Adipocyte (in vitro differentiated cells): ENCODE measurements around the gene C9orf153.

ENCODE experiments used
- DNase-seq: peaks from one replicate; pipeline ENCODE4 v3.0.0-alpha.2; 2015; ENCODE audit warnings: low read depth
- H3K27me3 ChIP-seq: replicated peaks from 2 replicates; pipeline ENCODE4 v1.7.0; 2013; ENCODE audit warnings: mild to moderate bottlenecking, low read length, moderate library complexity; ENCODE audit not compliant: control insufficient read depth, insufficient read depth
- H3K36me3 ChIP-seq: 2 replicates; pipeline ENCODE4 v1.7.0; 2013; ENCODE audit warnings: low read length, mild to moderate bottlenecking, moderate library complexity; ENCODE audit not compliant: control insufficient read depth, insufficient read depth, severe bottlenecking
- H3K4me1 ChIP-seq: 2 replicates; pipeline ENCODE4 v1.7.0; 2013; ENCODE audit warnings: mild to moderate bottlenecking, low read length, moderate library complexity; ENCODE audit not compliant: control insufficient read depth, insufficient read depth
- H3K4me3 ChIP-seq: 2 replicates; pipeline ENCODE4 v1.7.0; 2013; ENCODE audit warnings: mild to moderate bottlenecking, low read length, moderate library complexity
- H3K9ac ChIP-seq: 2 replicates; pipeline ENCODE4 v1.7.0; 2013; ENCODE audit warnings: mild to moderate bottlenecking, low read length, moderate library complexity
- H3K9me3 ChIP-seq: 2 replicates; pipeline ENCODE4 v1.7.0; 2013; ENCODE audit warnings: mild to moderate bottlenecking, low read length, moderate library complexity; ENCODE audit not compliant: control insufficient read depth

The C9orf153 gene

DNA sequence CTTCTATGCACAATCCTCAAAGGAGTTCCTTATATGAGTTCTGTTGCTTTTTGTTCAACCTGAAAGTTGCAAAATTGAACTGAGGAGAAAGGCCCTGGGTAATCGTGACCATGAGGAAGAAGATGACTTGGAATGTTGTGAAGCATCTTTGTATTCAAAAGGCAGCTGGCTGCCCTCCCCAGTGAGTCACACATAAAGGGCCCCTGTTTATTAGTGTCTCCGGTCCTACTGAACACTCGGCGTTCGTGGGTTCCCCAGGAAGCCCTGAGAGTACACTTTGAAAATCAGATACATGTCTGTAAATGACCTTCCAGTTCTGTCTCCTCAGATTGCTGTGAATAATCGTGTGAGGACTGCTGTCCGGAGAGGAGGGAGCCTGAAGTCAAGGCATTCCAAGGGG, 73.6 kb downstream of the C9orf153 start:
- Histone ChIP-seq H3K4me1 (no peaks in the 10 kb centered on the region), H3K9me3 (peaks cover 3% of the 10 kb centered on the region), H3K36me3 (no peaks in the 10 kb centered on the region), H3K9ac (no peak overlapping the region), H3K4me3 (no peak overlapping the region), H3K27me3 (no peaks in the 10 kb centered on the region)
- peak; percentile 7 for DNase-seq

DNA sequence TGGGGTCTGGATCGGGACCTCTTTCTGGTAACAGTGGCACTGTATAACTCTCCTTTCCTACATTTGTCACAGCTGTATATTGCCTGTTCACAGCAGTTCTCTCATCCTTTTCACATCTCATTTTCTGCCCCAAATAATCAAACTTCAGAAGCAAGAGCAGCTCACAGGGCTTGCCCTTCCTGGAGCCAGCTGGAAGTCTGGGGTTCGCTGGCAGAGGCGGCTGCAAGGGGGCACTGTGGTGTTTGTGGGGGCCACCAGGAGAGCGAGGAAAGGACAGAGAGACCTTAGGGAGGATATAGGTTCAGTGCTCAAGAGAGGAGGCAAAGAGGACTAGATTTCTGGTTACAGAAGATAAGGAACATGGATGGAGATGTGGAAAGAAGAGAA, 75.3 kb downstream of the C9orf153 start:
- peaks cover 3% of the 10 kb centered on the region for H3K9me3 ChIP-seq
- no peaks in the 10 kb centered on the region for H3K36me3 ChIP-seq
- H3K4me1 ChIP-seq, result no peaks in the 10 kb centered on the region
- DNase-seq, result no peak
- H3K4me3 ChIP-seq, result no peak overlapping the region
- no peak overlapping the region for H3K9ac ChIP-seq
- H3K27me3 ChIP-seq, result no peaks in the 10 kb centered on the region

DNA sequence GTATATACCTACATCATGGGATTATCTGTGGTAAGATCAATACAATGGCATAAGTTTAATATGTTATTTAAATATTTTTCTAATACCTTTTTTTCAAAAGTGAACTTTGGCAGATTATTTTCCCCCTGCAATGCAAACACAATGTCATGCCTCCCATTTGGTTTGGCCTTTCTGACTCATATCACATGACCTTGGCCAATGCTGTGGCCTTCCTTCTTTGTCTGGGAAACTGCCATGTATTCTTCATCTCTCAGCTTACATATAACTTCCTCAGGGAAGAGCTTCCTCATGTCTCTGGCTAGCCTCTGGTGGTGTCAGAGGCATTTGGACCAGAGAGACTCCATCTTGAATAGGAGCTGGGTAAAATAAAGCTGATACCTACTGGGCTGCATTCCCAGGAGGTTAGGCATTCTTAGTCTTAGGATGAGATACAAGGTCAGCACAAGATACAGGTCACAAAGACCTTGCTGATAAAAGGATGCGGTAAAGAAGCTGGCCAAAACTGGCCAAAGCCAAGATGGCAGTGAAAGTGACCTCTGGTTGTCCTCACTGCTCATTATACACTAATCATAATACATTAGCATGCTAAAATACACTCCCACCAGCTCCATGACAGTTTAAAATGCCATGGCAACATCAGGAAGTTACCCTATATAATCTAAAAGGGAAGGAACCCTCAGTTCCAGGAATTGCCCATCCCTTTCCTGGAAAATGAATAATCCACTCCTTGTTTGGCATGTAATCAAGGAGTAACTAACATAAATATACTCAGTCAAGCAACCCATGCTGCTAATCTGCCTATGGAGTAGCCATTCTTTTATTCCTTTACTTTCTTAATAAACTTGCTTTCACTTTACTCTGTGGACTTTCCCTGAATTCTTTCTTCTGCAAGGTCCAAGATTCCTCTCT, 76.0 kb downstream of the C9orf153 start:
- no peaks in the 10 kb centered on the region for H3K4me1 ChIP-seq
- no peak overlapping the region for H3K4me3 ChIP-seq
- DNase-seq, result no peak

DNA sequence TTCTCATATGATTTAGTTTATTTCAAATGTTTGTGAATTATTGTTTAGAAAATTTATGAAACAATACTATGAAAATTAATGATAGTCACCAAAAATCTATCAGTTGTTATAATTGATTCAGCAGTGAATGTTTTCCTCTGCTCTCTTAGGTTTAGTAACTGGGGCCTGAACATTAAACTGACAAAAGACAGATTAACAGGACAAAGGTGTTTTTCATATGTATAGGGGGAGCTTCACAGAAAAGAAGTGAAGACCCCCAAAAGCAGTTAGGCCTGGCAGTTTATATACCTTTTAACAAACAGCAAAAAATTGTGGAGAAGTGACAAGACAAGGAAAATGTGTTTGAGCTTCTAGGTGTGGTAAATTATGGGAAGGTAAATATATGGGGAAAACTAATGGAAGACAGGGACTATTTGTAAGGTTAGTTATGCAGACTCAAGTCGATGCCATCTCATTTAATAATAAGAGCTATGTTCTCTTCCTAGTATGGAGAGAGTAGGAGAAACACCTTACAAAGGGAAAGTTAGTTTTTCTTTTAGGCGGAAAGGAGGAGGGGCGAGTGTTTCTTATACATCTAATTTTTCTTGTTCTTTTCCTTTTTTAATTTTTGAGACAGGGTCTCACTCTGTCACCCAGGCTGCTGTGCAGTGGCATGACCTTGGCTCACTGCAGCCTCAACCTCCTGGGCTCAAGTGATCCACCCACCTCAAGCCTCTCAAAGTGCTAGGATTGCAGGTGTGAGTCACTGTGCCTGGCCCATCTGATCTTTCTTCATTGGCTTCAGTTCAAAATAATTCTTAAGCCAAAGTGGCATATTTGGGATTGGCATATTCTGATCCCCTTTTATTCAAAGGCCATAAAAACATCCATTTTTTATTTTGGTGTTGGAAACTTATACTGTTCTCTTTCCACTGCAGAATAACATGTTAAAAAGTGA, 77.8 kb downstream of the C9orf153 start:
- H3K9me3 ChIP-seq, result no peaks in the 10 kb centered on the region
- no peaks in the 10 kb centered on the region for H3K4me1 ChIP-seq
- DNase-seq, result no peak
- H3K36me3 ChIP-seq, result no peaks in the 10 kb centered on the region
- no peaks in the 10 kb centered on the region for H3K27me3 ChIP-seq
- no peak overlapping the region for H3K9ac ChIP-seq
- H3K4me3 ChIP-seq, result no peak overlapping the region

More for the DNA sequence above, 76.0 kb downstream of the C9orf153 start:
- Histone ChIP-seq H3K27me3 (no peaks in the 10 kb centered on the region), H3K9me3 (peaks cover under 1% of the 10 kb centered on the region), H3K36me3 (no peaks in the 10 kb centered on the region), H3K9ac (no peak overlapping the region)

DNA sequence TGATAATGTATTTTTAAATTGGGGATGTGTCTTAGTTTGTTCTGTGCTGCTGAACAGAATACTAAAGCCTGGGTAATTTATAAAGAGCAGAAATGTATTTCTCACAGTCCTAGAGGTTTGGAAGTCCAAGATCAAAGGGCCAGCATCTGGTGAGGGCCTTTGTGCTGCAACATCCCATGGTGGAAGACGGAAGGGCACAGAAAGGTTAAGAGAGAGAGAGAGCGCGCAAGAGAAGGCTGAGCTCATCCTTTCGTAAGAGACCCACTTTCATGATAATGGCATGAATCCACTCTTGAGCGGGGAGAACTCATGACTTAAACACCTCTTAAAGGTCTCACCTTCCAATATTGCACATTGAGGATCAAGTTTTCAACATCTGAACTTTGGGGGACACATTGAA, 81.0 kb downstream of the C9orf153 start:
- H3K9me3 ChIP-seq, result no peaks in the 10 kb centered on the region
- no peaks in the 10 kb centered on the region for H3K4me1 ChIP-seq
- no peaks in the 10 kb centered on the region for H3K36me3 ChIP-seq
- no peaks in the 10 kb centered on the region for H3K27me3 ChIP-seq
- no peak overlapping the region for H3K9ac ChIP-seq
- H3K4me3 ChIP-seq, result no peak overlapping the region
- no peak for DNase-seq

DNA sequence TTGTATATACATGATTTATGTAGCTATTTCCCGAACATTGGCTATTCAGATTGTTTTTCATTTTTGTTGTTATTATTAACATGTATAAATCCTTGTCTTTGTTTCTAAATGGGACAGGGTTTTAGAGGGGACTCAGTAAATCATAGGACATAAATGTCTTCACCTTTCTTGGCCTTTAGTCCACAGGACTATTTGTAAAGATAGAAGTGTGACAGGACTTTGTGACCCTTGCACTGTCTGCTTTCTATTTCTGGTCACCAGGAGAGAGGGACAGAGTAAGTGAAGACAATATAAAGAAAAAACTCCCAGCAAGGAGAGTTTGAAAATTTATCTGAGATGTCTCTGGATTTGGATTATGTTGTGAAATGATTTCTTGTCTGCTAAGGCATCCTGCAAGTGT, 81.5 kb downstream of the C9orf153 start:
- no peaks in the 10 kb centered on the region for H3K9me3 ChIP-seq
- DNase-seq, result no peak
- no peaks in the 10 kb centered on the region for H3K4me1 ChIP-seq
- no peak overlapping the region for H3K9ac ChIP-seq
- no peak overlapping the region for H3K4me3 ChIP-seq
- H3K36me3 ChIP-seq, result no peaks in the 10 kb centered on the region
- no peaks in the 10 kb centered on the region for H3K27me3 ChIP-seq

DNA sequence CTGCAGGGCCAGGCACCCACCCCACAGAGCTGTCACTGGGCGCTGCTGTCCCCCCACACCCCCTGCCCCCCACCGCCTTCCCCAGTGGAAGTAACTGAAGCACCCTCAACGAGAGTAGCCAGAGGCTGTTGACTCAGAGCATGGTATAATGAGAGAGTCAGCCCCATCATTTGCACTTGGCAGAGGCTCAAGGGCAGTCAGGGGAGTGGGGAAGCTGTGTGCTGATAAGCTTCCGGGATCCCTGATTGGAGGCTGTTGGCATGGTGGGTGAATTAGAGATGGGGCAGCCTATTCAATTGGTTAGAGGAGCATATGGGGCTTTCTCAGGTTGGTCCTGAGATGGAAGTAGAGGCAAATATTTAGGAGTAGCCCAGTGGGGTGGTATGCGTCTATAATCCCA, 83.0 kb downstream of the C9orf153 start:
- Histone ChIP-seq H3K4me3 (no peak overlapping the region), H3K36me3 (no peaks in the 10 kb centered on the region), H3K9me3 (no peaks in the 10 kb centered on the region), H3K9ac (no peak overlapping the region), H3K4me1 (no peaks in the 10 kb centered on the region), H3K27me3 (no peaks in the 10 kb centered on the region)
- no peak for DNase-seq

DNA sequence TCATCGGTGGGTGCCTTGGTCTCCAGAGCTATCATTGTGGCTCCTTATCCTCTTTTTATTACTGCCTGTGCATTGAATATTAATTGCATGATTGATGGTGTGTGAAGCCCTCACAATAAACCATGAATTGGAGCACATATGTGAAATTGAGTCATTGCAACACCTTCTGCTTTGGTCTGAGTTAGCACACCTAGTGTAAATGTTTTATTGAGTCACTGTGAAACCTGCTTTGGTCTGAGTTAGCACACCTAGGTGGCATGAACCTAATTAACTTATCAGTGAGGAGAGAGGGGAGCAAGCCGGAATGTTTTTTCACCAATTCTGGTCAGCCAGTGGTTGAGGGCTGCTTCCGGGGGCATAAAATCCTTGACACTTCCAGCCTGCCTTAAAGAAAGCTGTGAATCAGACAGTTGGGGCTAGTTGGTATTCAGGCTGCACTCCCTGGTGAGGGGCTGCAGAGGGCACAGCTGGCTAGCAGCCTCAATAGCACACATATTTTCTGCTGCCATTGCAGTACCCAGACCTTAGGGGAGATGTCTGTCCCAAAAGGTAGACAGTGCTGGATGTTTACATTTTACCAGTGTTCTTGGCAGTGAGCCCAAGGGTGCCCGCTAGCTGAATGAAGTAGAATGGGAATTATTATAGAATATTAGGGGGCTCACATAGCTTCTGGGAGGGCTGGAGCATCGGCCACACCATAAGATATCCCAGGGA, 83.6 kb downstream of the C9orf153 start:
- H3K36me3 ChIP-seq, result no peaks in the 10 kb centered on the region
- DNase-seq, result no peak
- H3K27me3 ChIP-seq, result no peaks in the 10 kb centered on the region
- H3K4me1 ChIP-seq, result no peaks in the 10 kb centered on the region
- H3K4me3 ChIP-seq, result no peak overlapping the region
- H3K9ac ChIP-seq, result no peak overlapping the region
- no peaks in the 10 kb centered on the region for H3K9me3 ChIP-seq

DNA sequence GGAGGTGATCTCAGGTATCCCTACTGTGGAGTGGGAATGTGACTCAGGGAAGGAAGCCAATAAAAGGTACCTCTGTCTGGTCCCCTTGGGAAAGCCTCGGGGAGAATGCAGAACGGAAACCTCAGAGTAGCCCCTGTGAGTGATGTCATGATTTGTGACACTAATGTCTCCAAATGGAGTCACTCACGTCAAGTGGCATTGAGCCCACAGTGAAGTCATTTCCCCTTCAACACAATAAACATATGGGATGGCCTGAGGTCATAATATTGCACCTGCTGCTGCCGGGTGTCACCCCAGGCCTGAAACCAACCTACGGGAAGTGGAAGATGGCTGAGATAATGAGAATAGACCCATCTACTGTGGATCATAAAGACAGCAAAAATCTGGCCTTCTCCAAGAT, 84.2 kb downstream of the C9orf153 start:
- DNase-seq, result no peak
- no peaks in the 10 kb centered on the region for H3K36me3 ChIP-seq
- no peaks in the 10 kb centered on the region for H3K9me3 ChIP-seq

More for the DNA sequence above, 84.2 kb downstream of the C9orf153 start:
- H3K4me1 ChIP-seq, result no peaks in the 10 kb centered on the region
- no peak overlapping the region for H3K4me3 ChIP-seq
- no peak overlapping the region for H3K9ac ChIP-seq
- no peaks in the 10 kb centered on the region for H3K27me3 ChIP-seq
